Sigmoid colon (tissue), 4 donors: Measurements from ENCODE around the gene IL17RB.

ENCODE experiments used
- EP300 ChIP-seq, 4 donors: sonication (generic); formaldehyde crosslinking; IDR thresholded peaks; one replicate each; pipeline ENCODE4 v1.6.1; 2017; ENCODE audit warnings: antibody characterized with exemption in 4 of 4
- POLR2A ChIP-seq, 2 donors: fragments of 450-650 bp; IDR thresholded peaks; one replicate each; pipeline ENCODE4 v1.6.1; 2016; ENCODE audit warnings: antibody characterized with exemption in 2 of 2, mild to moderate bottlenecking in 2 of 2, moderate library complexity in 2 of 2
- POLR2AphosphoS5 ChIP-seq, 4 donors: sonication (generic); formaldehyde crosslinking; IDR thresholded peaks; one replicate each; pipeline ENCODE4 v1.6.1; 2017; ENCODE audit warnings: antibody characterized with exemption in 4 of 4
- TF ChIP-seq, protein P1 (sequence below), 4 experiments: fragments of 450-650 bp in 3 of 4; fragments of 200-600 bp in 1 of 4; IDR thresholded peaks; one replicate each; pipeline ENCODE4 v1.5.1; 2016 to 2019; ENCODE audit warnings: antibody characterized with exemption in 4 of 4, mild to moderate bottlenecking in 3 of 4, moderate library complexity in 2 of 4

DNA sequence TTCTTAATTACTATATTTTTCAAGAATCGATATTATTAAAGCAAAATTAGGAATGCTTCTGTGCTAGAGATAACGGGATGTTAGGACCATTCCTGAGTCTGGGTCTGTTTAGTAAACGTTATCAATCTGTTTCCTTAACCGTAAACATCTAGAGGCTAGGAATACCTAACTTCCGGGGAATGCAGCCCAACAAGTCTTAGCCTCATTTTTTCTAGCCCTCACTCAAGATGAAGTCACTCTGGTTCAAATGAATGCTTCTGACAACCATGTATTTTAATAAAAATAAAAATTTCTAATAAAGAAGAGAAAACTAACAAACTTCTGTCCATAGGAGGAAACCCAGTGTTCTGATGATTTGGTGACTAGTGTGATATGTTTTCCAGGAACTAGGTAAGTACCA lies 56.3 kb downstream of the IL17RB start:
- TF ChIP-seq POLR2AphosphoS5 (IDR thresholded peaks at IDR 0.05) (no peak), EP300 (IDR thresholded peaks at IDR 0.05) (no peak), POLR2A (IDR thresholded peaks at IDR 0.05) (no peak)
- TF ChIP-seq, protein P1, sequence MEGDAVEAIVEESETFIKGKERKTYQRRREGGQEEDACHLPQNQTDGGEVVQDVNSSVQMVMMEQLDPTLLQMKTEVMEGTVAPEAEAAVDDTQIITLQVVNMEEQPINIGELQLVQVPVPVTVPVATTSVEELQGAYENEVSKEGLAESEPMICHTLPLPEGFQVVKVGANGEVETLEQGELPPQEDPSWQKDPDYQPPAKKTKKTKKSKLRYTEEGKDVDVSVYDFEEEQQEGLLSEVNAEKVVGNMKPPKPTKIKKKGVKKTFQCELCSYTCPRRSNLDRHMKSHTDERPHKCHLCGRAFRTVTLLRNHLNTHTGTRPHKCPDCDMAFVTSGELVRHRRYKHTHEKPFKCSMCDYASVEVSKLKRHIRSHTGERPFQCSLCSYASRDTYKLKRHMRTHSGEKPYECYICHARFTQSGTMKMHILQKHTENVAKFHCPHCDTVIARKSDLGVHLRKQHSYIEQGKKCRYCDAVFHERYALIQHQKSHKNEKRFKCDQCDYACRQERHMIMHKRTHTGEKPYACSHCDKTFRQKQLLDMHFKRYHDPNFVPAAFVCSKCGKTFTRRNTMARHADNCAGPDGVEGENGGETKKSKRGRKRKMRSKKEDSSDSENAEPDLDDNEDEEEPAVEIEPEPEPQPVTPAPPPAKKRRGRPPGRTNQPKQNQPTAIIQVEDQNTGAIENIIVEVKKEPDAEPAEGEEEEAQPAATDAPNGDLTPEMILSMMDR (IDR thresholded peaks at IDR 0.05) = no peak
